ENCODE measurements around the gene KNDC1. TPM values are rescaled to one million over a fixed set of nuclear protein-coding genes. Genes with fewer than 3 reads are reported as not detected.

KNDC1 gene
- total and polyA plus RNA-seq, 2 donors (not counting 3 experiments of a cell fraction or from before 2014, with no cell fraction given) = not detected

DNA sequence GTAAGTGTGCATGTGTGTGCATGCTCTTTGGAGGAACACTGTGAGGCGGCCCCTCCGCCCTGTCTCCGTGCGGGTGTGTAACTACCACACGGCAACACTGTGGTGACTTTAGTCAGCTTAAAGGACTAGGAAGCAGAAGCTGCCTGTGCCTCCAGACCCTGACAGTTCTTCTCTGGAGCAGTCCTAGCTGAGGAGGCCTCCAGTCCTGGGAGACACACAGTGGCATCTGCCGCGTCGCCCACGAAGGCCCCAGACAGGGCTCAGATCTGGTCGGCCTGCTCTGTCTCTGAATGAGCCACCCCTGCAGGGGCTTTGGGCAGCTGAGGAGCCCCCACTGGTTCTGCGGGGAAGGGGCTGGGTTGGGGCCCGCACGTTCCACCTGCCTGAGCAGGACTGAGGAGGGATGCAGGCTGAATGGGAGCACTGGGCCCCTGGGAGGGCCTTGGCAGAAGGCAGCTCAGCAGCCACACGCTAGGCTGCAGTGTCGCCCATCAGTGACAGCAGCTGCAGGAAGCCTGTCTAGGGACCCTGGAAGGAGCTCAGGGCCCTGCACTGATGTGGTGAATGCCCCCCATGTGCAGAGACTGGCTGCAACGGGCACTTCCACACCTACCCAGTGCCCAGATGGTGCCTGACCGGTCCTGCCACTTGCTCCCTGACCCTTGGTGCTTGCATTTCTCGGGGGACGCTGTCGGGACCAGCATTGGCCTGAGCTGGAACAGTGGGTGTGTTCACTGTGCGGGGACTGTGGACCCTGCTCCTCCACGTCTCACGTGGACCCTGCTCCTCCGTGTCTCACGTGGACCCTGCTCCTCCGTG lies 27.3 kb upstream of the KNDC1 start:
- Histone ChIP-seq H3K9me1 (replicated peaks; ENCODE audit: control insufficient read depth, extremely low read depth, insufficient read depth, low read length) (no peaks in the 10 kb centered on the region), H3K27ac (ENCODE audit: insufficient read depth, low read depth, low read length) (no peak overlapping the region), H3K4me1 (ENCODE audit: control insufficient read depth, extremely low read depth, insufficient read depth, low read length) (no peaks in the 10 kb centered on the region), H4K20me1 (replicated peaks; ENCODE audit: control insufficient read depth, extremely low read depth, insufficient read depth, low read length) (no peaks in the 10 kb centered on the region), H3K4me2 (ENCODE audit: insufficient read depth, low read length) (no peak overlapping the region), H3K79me2 (ENCODE audit: control insufficient read depth, insufficient read depth, low read length) (no peaks in the 10 kb centered on the region), H3K36me3 (ENCODE audit: control insufficient read depth in 2 of 2, extremely low read depth in 1 of 2, insufficient read depth in 2 of 2, low read length in 2 of 2) (no peaks in the 10 kb centered on the region), H3K9me3 (replicated peaks; ENCODE audit: control insufficient read depth, insufficient read depth, low read length) (no peaks in the 10 kb centered on the region), H3K27me3 (ENCODE audit: control insufficient read depth in 2 of 2, insufficient read depth in 2 of 2, low read length in 2 of 2) (no peaks in the 10 kb centered on the region), H3K4me3 (replicated peaks in 1 of 3; ENCODE audit: insufficient read depth in 1 of 3, low read depth in 1 of 3, low read length in 3 of 3) (no peak overlapping the region), H3K9ac (replicated peaks; ENCODE audit: extremely low read depth, insufficient read depth, low read length) (no peak overlapping the region), H2AFZ (ENCODE audit: low read depth, low read length) (no peak overlapping the region)
- no TSS peak for BruUV-seq (replicated peaks)
- CTCF ChIA-PET = interaction anchor here (0.5 kb wide), 1 partner anchor 11 kb away, joined by 3 read pairs; no protein-coding TSS in a partner anchor
- intact Hi-C loops (cut with micrococcal nuclease) (no loop called here), dilution Hi-C loops (cut with MboI; ENCODE audit: extremely low pct_ligation_motif_present, low sequenced_read_pairs) (no loop called here)
- no peak for DNase-seq (ENCODE audit: low read depth, low spot score)
- no peak for FAIRE-seq
- TF ChIP-seq POLR2AphosphoS5 (IDR thresholded peaks at IDR 0.05; ENCODE audit: insufficient read depth, low read depth, low read length) (no peak), EZH2 (IDR thresholded peaks at IDR 0.05; ENCODE audit: borderline replicate concordance, low read depth, low read length, severe bottlenecking) (no peak), POLR2A (IDR thresholded peaks at IDR 0.05; ENCODE audit: low read depth, low read length) (no peak), JUN (IDR thresholded peaks at IDR 0.05; ENCODE audit: borderline replicate concordance, insufficient read depth, insufficient read length, low read depth) (no peak), FOS (IDR thresholded peaks at IDR 0.05; ENCODE audit: borderline replicate concordance, insufficient read depth, low read length) (no peak), GATA2 (IDR thresholded peaks at IDR 0.05; ENCODE audit: insufficient read depth, insufficient read length, low read depth, low read length) (no peak)
- POLR2A ChIA-PET = no interaction called here
